GM12801 (cell line): ENCODE measurements around the gene ROBO3.

ENCODE experiments used
- TF ChIP-seq, protein P1 (sequence below): IDR thresholded peaks from one replicate; pipeline ENCODE4 v1.5.1; 2011; ENCODE audit warnings: control low read depth; ENCODE audit not compliant: insufficient read length; ENCODE audit errors: extremely low read depth

Gene ROBO3

DNA sequence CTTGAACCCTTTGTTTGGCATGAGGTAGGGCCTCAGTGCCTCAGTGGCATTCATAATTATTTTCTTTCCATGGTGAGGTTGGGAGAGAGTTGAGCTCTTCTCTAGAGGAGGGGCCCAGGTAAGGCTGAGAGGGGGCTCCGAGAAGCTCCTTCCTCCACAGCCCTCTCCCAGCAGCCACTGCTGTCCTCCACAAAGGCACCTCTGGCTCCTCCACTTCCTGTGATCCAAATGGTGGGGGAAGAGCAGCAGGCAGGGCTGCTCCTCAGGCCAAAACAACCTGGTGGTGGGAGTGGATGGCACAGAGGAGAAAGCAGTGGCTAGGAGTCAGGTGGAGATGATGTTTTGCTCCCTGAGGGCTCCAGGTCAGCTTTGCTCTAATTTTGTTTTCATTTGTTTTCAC lies 19.1 kb downstream of the ROBO3 start:
- TF ChIP-seq, protein P1, sequence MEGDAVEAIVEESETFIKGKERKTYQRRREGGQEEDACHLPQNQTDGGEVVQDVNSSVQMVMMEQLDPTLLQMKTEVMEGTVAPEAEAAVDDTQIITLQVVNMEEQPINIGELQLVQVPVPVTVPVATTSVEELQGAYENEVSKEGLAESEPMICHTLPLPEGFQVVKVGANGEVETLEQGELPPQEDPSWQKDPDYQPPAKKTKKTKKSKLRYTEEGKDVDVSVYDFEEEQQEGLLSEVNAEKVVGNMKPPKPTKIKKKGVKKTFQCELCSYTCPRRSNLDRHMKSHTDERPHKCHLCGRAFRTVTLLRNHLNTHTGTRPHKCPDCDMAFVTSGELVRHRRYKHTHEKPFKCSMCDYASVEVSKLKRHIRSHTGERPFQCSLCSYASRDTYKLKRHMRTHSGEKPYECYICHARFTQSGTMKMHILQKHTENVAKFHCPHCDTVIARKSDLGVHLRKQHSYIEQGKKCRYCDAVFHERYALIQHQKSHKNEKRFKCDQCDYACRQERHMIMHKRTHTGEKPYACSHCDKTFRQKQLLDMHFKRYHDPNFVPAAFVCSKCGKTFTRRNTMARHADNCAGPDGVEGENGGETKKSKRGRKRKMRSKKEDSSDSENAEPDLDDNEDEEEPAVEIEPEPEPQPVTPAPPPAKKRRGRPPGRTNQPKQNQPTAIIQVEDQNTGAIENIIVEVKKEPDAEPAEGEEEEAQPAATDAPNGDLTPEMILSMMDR = no peak

DNA sequence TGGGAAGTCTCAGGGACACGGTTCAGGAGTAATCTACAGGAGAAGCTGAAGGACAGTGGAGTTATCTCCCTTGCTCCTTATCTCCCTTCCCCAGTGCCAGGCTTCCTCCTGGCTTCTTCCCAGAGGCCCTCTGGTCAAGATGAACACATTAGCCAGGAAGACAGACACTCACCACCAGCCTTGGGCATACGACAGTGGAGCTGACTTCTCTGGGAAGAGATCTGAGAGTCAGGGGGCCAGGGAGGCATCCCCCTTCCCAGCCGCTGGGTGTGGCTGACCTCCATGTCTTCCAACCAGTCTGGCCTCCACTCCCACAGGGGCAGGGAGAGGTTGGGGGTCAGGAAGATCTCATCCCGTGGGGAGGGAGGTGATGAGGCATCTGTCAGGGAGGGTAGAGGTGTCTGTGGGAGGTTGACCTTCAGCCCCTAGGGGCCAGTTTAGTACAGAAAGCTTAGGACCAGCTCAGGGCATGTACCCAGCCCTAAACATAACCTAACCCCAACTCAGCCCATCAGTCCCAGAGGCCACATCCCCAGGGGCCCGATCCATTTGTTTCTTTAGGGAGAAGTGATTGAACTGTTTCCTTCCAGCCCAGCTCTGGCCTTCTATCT lies 19.7 kb downstream of the ROBO3 start:
- TF ChIP-seq, protein P1 = no peak

DNA sequence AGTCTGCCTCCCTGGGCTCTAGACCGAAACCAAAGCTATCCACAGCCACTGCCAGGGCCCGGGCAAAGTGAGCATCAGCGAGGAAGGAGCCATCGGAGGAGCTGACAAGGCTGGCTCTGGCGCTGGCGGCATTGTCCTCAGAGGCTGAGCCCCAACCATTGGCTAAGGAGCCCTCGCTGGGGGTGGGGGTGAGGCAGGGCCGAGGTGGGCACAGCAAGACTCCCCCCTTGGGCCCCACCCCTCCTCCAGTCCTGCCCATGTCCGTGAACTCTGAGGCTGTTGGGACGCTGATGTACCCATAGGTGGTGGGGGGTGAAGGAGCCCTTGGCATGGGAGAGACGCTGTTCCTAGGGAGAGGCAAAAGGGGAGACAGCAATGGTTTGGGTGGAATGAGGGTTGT lies 21.2 kb downstream of the ROBO3 start:
- TF ChIP-seq, protein P1 = no peak

DNA sequence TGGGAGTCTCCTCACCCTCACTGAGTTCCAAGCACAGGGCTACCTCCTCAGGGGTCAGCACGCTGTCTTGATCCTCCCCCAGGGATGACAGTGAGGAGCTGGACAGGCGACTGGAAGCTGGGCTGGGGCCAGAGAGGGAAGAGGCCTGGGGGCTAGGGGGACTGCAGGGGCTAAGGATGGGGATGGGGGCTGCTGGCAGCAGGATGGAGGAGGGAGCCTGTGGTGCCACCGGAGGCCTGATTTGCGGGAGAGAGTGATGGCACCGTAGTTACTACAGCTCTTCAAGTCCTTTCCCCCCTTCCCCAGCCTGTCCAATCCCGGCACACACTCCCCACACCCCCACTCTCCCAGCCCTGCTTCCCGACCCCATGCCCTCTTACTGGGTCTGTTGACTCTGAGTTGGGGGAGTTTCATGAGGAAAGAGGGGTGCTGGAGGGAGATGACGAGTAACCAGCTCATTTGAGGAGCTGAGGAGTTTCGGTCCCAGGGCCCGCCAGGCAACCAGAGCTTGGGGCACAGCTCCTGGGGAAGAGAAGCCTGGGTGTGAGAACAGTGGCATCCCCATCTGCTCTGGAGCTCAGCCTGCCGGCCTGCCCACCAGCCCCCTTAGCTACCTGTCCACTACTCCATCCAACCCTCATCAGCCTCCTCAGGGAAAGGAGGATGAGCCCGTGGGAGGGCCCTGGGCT lies 21.9 kb downstream of the ROBO3 start:
- TF ChIP-seq, protein P1 = no peak

DNA sequence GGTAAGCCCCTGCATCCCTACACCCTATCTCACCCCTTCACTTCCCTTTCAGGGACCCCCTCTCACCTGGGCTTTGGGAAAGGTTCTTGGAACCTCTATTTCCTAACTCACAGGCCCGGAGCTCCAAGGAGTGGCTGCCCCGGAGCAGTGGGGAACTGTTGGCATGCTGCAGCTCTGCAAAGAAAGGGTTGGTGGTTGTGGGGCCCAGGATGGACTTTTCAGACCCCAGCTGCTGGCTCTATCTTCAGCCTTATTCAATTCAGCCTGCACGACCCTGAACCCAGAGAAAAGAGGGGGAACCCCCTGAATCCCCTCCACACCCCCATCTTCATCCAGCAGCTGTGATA lies 22.4 kb downstream of the ROBO3 start:
- TF ChIP-seq, protein P1 = no peak

DNA sequence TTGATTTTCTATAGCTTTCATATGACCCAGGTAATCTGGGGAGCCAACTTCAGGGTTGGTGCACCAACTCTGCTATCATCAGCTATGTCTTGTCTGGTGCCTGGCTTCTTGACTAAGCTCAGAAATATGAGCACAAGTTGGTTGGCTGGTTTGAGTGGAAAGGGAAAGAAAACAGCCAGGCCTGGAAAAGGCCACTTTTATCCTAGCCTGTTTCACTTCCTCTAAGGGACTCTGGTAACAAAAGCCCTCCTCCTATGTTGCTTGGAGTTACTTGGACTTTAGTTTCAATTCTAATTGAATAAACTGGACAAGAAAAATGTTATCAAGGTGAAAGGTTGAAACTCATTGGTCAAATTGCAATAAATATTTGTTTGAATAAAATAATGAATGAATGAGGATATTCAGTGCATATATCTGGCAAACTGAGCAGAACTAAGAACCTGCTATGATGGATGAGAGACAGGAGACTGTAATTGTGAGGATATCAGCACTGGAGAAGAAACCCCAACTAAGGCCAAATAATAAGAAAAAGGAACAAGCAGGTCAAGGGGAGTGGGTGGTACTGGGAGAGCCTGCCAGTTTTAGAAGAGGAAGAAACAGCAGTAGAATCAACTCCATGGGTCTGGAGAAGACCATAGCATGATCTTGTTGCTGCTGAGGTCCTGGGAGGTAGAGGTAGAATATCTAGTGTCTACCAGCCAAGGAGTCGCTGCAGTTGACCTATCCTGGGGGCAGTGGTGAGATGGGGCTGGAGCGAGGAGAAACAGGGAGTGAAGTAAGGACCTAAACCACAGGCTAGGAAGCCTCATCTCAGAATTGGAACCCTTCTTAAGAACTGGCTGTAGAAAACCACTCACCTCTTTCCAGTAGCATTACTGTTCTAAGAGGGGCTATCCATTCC lies 24.2 kb downstream of the ROBO3 start:
- TF ChIP-seq, protein P1 = no peak

DNA sequence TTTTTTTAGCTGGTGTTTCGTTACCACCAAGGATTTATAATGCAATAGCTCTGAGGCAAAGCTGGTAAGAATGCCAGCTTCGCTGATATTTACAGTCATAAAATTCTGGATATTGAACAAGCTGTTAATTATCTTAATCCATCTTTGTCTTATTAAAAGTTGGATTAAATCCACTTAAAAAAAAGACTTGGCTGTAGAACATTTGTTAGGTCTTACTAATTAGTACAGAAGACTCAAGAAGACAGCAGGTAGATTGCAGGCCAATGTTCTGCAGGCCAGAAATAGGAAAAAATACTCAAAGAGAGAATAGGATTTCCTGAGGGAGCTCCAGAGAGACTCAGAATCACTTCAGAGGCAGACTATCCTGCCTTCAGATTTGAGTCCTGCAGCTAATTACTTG lies 24.9 kb downstream of the ROBO3 start:
- TF ChIP-seq, protein P1 = no peak
